ENCODE measurements around the gene TM4SF1. TPM values are rescaled to one million over a fixed set of nuclear protein-coding genes. Genes with fewer than 3 reads are reported as not detected.

The TM4SF1 gene
- total and polyA plus RNA-seq, 2 donors (not counting 3 experiments of a cell fraction or from before 2014, with no cell fraction given) = 559 to 1,407 TPM

- H3K27me3 ChIP-seq (ENCODE audit: control insufficient read depth in 2 of 2, insufficient read depth in 2 of 2, low read length in 2 of 2) = no peaks in the 10 kb centered on the region
- peaks cover 53% of the 10 kb centered on the region for H3K4me1 ChIP-seq (ENCODE audit: control insufficient read depth, extremely low read depth, insufficient read depth, low read length)
- CTCF ChIA-PET = no interaction called here
- no peaks in the 10 kb centered on the region for H3K9me3 ChIP-seq (replicated peaks; ENCODE audit: control insufficient read depth, insufficient read depth, low read length)
- H3K27ac ChIP-seq (ENCODE audit: insufficient read depth, low read depth, low read length) = no peak overlapping the region
- no peak overlapping the region for H3K4me3 ChIP-seq (replicated peaks in 1 of 3; ENCODE audit: insufficient read depth in 1 of 3, low read depth in 1 of 3, low read length in 3 of 3)
- BruUV-seq (replicated peaks) = no TSS peak
- DNase-seq (ENCODE audit: low read depth, low spot score) = no peak
- H3K4me2 ChIP-seq (ENCODE audit: insufficient read depth, low read length) = no peak overlapping the region
- H3K9ac ChIP-seq (replicated peaks; ENCODE audit: extremely low read depth, insufficient read depth, low read length) = no peak overlapping the region
- FAIRE-seq = no peak
- TF ChIP-seq MAX (IDR thresholded peaks at IDR 0.05; ENCODE audit: insufficient read depth, insufficient read length) (no peak), JUN (IDR thresholded peaks at IDR 0.05; ENCODE audit: borderline replicate concordance, insufficient read depth, insufficient read length, low read depth) (no peak), MYC (IDR thresholded peaks at IDR 0.05; ENCODE audit: low read depth, low read length) (no peak), POLR2A (IDR thresholded peaks at IDR 0.05; ENCODE audit: low read depth, low read length) (no peak), EZH2 (IDR thresholded peaks at IDR 0.05; ENCODE audit: borderline replicate concordance, low read depth, low read length, severe bottlenecking) (no peak), GATA2 (IDR thresholded peaks at IDR 0.05; ENCODE audit: insufficient read depth, insufficient read length, low read depth, low read length) (no peak), POLR2AphosphoS5 (IDR thresholded peaks at IDR 0.05; ENCODE audit: insufficient read depth, low read depth, low read length) (no peak), FOS (IDR thresholded peaks at IDR 0.05; ENCODE audit: borderline replicate concordance, insufficient read depth, low read length) (no peak)
- TF ChIP-seq, protein P1, sequence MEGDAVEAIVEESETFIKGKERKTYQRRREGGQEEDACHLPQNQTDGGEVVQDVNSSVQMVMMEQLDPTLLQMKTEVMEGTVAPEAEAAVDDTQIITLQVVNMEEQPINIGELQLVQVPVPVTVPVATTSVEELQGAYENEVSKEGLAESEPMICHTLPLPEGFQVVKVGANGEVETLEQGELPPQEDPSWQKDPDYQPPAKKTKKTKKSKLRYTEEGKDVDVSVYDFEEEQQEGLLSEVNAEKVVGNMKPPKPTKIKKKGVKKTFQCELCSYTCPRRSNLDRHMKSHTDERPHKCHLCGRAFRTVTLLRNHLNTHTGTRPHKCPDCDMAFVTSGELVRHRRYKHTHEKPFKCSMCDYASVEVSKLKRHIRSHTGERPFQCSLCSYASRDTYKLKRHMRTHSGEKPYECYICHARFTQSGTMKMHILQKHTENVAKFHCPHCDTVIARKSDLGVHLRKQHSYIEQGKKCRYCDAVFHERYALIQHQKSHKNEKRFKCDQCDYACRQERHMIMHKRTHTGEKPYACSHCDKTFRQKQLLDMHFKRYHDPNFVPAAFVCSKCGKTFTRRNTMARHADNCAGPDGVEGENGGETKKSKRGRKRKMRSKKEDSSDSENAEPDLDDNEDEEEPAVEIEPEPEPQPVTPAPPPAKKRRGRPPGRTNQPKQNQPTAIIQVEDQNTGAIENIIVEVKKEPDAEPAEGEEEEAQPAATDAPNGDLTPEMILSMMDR (IDR thresholded peaks at IDR 0.05; ENCODE audit: extremely low read depth in 1 of 2, insufficient read depth in 1 of 2, low read depth in 1 of 2, low read length in 2 of 2) = no peak
- peaks cover 2% of the 10 kb centered on the region for H3K79me2 ChIP-seq (ENCODE audit: control insufficient read depth, insufficient read depth, low read length)
- POLR2A ChIA-PET = no interaction called here
- dilution Hi-C loops (cut with MboI; ENCODE audit: extremely low pct_ligation_motif_present, low sequenced_read_pairs) (no loop called here), intact Hi-C loops (cut with micrococcal nuclease) (no loop called here)
- H2AFZ ChIP-seq (ENCODE audit: low read depth, low read length) = no peak overlapping the region
- no peaks in the 10 kb centered on the region for H3K36me3 ChIP-seq (ENCODE audit: control insufficient read depth in 2 of 2, extremely low read depth in 1 of 2, insufficient read depth in 2 of 2, low read length in 2 of 2)
- no peaks in the 10 kb centered on the region for H3K9me1 ChIP-seq (replicated peaks; ENCODE audit: control insufficient read depth, extremely low read depth, insufficient read depth, low read length)
- no peaks in the 10 kb centered on the region for H4K20me1 ChIP-seq (replicated peaks; ENCODE audit: control insufficient read depth, extremely low read depth, insufficient read depth, low read length)
Observed at GRCh38 chr3:149336925-149337324, 40.5 kb downstream of the TM4SF1 start.

Measured in endothelial cell of umbilical vein (primary cell).